Smooth muscle cell (in vitro differentiated cells): ENCODE data around the gene AURKAIP1. TPM values are rescaled to one million over a fixed set of nuclear protein-coding genes. Genes with fewer than 3 reads are reported as not detected.
A peak's percentile ranks its signal among the peaks of the same experiment; 100 is the strongest.

Experiments used
- DNase-seq: peaks from one replicate; lab custom pipeline; 2025; ENCODE audit not compliant: unreplicated experiment; lab: John Stamatoyannopoulos, UW
- H2AFZ ChIP-seq: fragments of 200-600 bp; sonication (generic); 2 replicates; pipeline ENCODE4 v1.6.0; 2016; ENCODE audit warnings: antibody characterized with exemption, low read depth, mild to moderate bottlenecking
- H3F3A ChIP-seq: fragments of 200-600 bp; sonication (generic); 2 replicates; pipeline ENCODE4 v1.6.0; 2017; ENCODE audit warnings: antibody characterized with exemption, low read depth
- H3K27ac ChIP-seq: fragments of 200-600 bp; sonication (generic); 2 replicates; pipeline ENCODE4 v1.5.1; 2016; ENCODE audit warnings: low read depth, mild to moderate bottlenecking
- H3K27me3 ChIP-seq: fragments of 200-600 bp; sonication (generic); 2 replicates; pipeline ENCODE4 v1.6.1; 2016; ENCODE audit warnings: low read depth, mild to moderate bottlenecking
- H3K36me3 ChIP-seq: fragments of 200-600 bp; sonication (generic); 2 replicates; pipeline ENCODE4 v1.5.1; 2016; ENCODE audit warnings: low read depth
- H3K4me1 ChIP-seq: fragments of 200-600 bp; sonication (generic); 2 replicates; pipeline ENCODE4 v1.5.1; 2016; ENCODE audit warnings: low read depth
- H3K4me2 ChIP-seq: fragments of 200-600 bp; sonication (generic); 2 replicates; pipeline ENCODE4 v1.6.0; 2016; ENCODE audit warnings: mild to moderate bottlenecking
- H3K4me3 ChIP-seq: fragments of 200-600 bp; sonication (generic); 2 replicates; pipeline ENCODE4 v1.5.1; 2016; ENCODE audit warnings: mild to moderate bottlenecking
- H3K79me2 ChIP-seq: fragments of 200-600 bp; sonication (generic); 2 replicates; pipeline ENCODE4 v1.6.0; 2016; ENCODE audit warnings: low read depth, mild to moderate bottlenecking
- H3K9ac ChIP-seq: fragments of 200-600 bp; sonication (generic); 2 replicates; pipeline ENCODE4 v1.6.0; 2016; ENCODE audit warnings: low read depth
- H3K9me3 ChIP-seq: fragments of 200-600 bp; sonication (generic); replicated peaks from 2 replicates; pipeline ENCODE4 v1.5.1; 2016; ENCODE audit warnings: low read depth
- H4K20me1 ChIP-seq: fragments of 200-600 bp; sonication (generic); 2 replicates; pipeline ENCODE4 v1.6.0; 2016; ENCODE audit warnings: low read depth
- WGBS: methylation state at CpG from one replicate; pipeline ENCODE4 v1.1.7; 2016; ENCODE audit warnings: low lambda C conversion rate; 5-methylcytosine and 5-hydroxymethylcytosine counted together
- polyA plus RNA-seq: library from polyadenylated mRNA; unstranded; fragments of >200 nt; fragmentation: Nextera tagmentation; extraction: Ambion mirVana; gene quantifications from 2 replicates; pipeline ENCODE4 v1.2.1, GENCODE V29; 2016
- total RNA-seq: library from RNA; depleted of rRNA; stranded (reverse); fragments of >200 nt; gene quantifications from 2 replicates; pipeline ENCODE4 v1.2.3, GENCODE V29; 2014
- TF ChIP-seq, protein P1 (sequence below): fragments of 200-600 bp; sonication (generic); IDR thresholded peaks from 2 replicates; pipeline ENCODE4 v1.5.1; 2017; ENCODE audit warnings: borderline replicate concordance, mild to moderate bottlenecking, antibody characterized with exemption; ENCODE audit not compliant: insufficient read depth, poor library complexity, severe bottlenecking

AURKAIP1 gene
- total and polyA plus RNA-seq, 2 experiments from 2014 or later: 60.1 to 214 TPM

DNA sequence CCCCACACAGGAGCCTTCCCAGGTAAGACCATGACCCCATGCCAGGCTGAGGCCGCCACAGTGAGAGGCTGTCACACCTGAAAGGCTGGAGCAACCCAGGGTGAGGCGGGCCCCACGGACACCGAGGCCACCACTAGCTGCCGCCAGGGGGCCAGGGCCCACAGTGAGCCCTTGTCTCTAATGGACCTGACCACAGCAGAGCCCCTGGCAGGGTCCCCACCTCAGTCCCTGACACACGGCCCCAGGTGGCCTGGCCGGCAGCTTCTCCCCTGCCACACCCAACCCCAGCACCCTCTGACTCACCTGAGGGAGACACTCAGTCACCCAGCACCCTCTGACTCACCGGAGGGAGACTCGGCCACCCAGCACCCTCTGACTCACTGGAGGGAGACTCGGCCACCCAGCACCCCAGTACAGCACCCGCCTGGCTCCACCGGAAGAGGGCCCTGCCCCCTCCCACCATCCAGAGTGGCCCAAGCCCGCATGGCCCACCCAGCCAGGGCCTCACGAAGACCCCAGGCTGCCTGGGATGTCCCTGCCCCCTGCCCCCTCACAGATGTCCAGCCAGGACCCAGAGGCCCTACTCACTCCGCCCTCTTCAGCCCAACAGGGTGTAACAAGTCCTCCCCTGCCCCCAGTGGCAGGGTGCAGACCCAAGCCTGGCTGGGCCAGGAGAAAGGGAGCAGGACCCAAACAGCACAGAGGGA lies 30.2 kb downstream of the AURKAIP1 start:
- no peak overlapping the region for H3K4me3 ChIP-seq
- H3K9me3 ChIP-seq: no peaks in the 10 kb centered on the region
- peak overlapping the region; percentile 77 for H3K27ac ChIP-seq
- peaks cover 12% of the 10 kb centered on the region for H3K4me1 ChIP-seq
- no peak overlapping the region for H3K4me2 ChIP-seq
- H3K79me2 ChIP-seq: peaks cover 57% of the 10 kb centered on the region
- H3F3A ChIP-seq: no peaks in the 10 kb centered on the region
- 63% methylated on average over 9 of the region's 15 CpGs for WGBS
- H3K27me3 ChIP-seq: no peaks in the 10 kb centered on the region
- no peak for DNase-seq
- TF ChIP-seq, protein P1, sequence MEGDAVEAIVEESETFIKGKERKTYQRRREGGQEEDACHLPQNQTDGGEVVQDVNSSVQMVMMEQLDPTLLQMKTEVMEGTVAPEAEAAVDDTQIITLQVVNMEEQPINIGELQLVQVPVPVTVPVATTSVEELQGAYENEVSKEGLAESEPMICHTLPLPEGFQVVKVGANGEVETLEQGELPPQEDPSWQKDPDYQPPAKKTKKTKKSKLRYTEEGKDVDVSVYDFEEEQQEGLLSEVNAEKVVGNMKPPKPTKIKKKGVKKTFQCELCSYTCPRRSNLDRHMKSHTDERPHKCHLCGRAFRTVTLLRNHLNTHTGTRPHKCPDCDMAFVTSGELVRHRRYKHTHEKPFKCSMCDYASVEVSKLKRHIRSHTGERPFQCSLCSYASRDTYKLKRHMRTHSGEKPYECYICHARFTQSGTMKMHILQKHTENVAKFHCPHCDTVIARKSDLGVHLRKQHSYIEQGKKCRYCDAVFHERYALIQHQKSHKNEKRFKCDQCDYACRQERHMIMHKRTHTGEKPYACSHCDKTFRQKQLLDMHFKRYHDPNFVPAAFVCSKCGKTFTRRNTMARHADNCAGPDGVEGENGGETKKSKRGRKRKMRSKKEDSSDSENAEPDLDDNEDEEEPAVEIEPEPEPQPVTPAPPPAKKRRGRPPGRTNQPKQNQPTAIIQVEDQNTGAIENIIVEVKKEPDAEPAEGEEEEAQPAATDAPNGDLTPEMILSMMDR: peak; percentile 50
- H3K9ac ChIP-seq: peak overlapping the region; percentile 47
- peaks cover 83% of the 10 kb centered on the region for H4K20me1 ChIP-seq
- H3K36me3 ChIP-seq: no peaks in the 10 kb centered on the region
- H2AFZ ChIP-seq: no peak overlapping the region

DNA sequence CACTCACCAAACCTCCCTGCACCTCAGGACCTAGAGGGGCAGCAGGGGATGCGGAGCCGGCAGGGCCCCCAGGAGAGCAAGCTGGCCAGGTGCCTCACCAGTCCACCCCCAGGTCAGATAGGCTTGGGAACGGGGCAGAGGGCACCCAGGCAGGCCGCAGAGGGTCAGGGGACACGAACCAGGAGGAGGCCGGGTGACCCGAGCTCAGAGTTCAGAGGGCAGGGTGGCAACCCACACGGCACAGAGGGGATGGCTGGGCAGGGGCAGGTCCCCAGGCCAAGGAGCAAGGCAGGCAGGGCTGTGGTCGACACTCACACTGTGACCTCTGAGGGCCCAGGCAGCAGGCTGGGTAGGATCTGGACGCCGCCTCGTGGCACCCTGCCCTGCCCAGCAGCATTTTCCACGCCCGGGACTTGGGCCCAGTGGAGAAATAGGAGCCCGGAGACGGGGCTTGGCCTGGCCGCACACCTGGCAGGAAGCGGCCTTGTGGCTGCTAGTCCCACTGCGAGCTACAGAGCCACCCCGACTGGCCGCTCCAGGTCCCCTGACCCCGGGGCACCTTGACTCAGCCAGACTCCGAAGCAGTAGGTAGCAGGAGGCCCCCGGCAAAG lies 31.1 kb downstream of the AURKAIP1 start:
- 91% methylated on average over 24 of the region's 24 CpGs for WGBS
- Histone ChIP-seq H3K79me2 (peaks cover 57% of the 10 kb centered on the region), H3K36me3 (no peaks in the 10 kb centered on the region), H3K9ac (peak overlapping the region; percentile 43), H3K27me3 (no peaks in the 10 kb centered on the region), H3K4me1 (peaks cover 12% of the 10 kb centered on the region), H3K4me3 (no peak overlapping the region), H3K27ac (peak overlapping the region; percentile 77), H2AFZ (no peak overlapping the region), H4K20me1 (peaks cover 83% of the 10 kb centered on the region), H3F3A (no peaks in the 10 kb centered on the region), H3K9me3 (no peaks in the 10 kb centered on the region), H3K4me2 (no peak overlapping the region)
- DNase-seq: no peak
- TF ChIP-seq, protein P1: no peak

DNA sequence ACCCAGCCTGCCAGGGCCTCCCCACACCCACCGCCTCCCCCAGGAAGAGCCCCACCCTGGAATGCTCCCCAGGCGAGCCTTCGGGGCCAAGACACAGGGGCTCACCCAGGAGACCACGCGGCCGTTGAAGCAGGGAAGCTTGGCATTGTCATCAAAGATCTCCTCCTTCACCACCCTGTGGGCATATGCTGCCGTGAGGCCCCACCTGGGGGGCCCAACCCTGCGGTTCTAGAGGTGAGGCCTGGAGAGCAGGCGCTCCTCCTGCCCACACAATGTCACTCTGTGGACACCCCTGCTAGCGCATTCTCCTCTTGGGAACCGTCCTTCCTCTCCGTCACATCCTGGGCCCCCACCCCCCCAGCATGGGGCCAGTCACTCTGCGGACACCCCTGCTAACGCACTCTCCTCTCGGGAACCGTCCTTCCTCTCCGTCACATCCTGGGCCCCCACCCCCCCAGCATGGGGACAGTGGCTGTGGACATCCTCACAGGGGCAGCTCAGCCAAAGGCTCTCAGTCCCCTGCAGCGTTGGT lies 32.4 kb downstream of the AURKAIP1 start:
- no peak overlapping the region for H3K9ac ChIP-seq
- TF ChIP-seq, protein P1: no peak
- 95% methylated on average over 18 of the region's 18 CpGs for WGBS

More for the DNA sequence above, 32.4 kb downstream of the AURKAIP1 start:
- DNase-seq: no peak
- Histone ChIP-seq H3K9me3 (no peaks in the 10 kb centered on the region), H3K4me2 (no peak overlapping the region), H3K4me1 (peaks cover 4% of the 10 kb centered on the region), H3K27ac (no peak overlapping the region), H2AFZ (no peak overlapping the region), H4K20me1 (peaks cover 74% of the 10 kb centered on the region), H3K79me2 (peaks cover 44% of the 10 kb centered on the region), H3K27me3 (no peaks in the 10 kb centered on the region), H3K4me3 (no peak overlapping the region), H3K36me3 (no peaks in the 10 kb centered on the region), H3F3A (no peaks in the 10 kb centered on the region)
